Measurements from ENCODE around the gene FAM20B.

DNA sequence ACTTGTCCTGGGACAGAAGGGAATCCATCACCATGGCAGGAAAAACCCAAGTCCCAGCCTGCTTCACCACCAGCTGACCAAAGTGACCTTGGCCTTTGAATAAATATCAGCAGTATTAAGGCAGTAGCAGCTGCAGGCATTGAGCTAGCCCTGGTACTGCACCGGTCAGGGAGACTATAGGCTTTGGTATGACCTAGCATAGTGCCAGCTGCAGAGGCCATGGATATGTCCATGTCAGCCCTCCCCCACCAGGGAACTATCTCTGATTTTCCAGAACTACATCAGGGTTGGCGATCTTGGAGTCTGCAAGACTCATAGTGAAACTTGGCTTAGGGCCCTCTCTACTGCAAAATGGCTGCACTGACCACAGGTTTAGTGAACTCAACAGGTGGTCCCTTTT lies 49.2 kb upstream of the FAM20B start:
- no peak for TF ChIP-seq POLR2A (IDR thresholded peaks at IDR 0.05)
- TF ChIP-seq, protein P1, sequence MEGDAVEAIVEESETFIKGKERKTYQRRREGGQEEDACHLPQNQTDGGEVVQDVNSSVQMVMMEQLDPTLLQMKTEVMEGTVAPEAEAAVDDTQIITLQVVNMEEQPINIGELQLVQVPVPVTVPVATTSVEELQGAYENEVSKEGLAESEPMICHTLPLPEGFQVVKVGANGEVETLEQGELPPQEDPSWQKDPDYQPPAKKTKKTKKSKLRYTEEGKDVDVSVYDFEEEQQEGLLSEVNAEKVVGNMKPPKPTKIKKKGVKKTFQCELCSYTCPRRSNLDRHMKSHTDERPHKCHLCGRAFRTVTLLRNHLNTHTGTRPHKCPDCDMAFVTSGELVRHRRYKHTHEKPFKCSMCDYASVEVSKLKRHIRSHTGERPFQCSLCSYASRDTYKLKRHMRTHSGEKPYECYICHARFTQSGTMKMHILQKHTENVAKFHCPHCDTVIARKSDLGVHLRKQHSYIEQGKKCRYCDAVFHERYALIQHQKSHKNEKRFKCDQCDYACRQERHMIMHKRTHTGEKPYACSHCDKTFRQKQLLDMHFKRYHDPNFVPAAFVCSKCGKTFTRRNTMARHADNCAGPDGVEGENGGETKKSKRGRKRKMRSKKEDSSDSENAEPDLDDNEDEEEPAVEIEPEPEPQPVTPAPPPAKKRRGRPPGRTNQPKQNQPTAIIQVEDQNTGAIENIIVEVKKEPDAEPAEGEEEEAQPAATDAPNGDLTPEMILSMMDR (IDR thresholded peaks at IDR 0.05) = no peak

Measured in lower leg skin (tissue), 3 donors.